ENCODE measurements around the gene FIBP.
"Not testable (repeated sequence)": the region's sequence is repeated elsewhere in the genome, so short reads cannot be mapped to it uniquely, and the experiment has no call there.

FIBP gene

GRCh38 chr11:65859095-65859811 is 29.0 kb downstream of the FIBP start:
- peak; percentile 100 for DNase-seq (ENCODE audit: low spot score)

- no peak for DNase-seq (ENCODE audit: low spot score)
These were observed 29.6 kb downstream of the FIBP start for GRCh38 chr11:65858681-65859087.

DNA sequence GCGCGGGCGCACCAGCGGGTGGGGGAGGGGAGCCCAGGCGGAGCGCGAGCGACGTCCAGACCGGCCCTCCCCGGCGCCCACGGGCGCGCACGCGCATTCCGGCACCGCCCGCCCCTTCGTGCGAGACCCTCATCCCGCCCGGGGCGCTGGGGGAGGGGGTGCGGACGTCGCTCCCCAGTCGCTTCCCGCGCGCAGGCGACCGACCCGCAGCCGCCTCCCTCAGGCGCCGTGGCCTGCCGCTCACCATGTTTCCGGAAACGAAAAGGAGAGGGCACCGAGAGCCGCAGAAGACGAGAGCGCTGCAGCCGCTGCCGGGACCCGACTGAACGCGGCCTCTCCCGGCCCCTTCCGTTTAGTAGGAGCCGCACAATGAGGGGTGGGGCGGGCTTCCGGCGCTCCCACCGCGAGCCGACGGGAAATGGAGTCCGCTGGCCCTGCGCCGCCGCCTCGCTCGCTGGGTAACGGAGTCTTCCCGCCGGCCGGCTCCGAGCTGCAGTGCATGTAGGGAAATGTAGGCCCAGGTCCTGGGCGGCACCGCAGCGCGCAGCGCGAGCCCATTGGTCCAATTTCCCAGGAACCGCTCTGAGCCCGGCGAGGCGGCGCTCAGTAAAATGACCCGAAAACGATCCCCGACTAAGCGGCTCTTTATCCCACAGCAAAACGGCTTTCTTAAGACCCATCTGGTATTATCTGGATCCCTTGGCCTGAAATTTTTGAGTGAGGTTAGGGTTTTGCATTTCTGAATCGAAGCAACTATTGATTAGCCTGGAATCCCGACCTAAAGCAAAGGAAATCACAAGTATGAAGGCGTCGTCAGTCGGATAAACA is 30.2 kb downstream of the FIBP start, which contains the start of gene CFL1:
CFL1 (minus strand) TSS at position 328 of the 828 bp plus-strand sequence; CDS start at position 247, 81 bp downstream.
- peak; percentile 92 for DNase-seq (ENCODE audit: low spot score)

- no peak for DNase-seq (ENCODE audit: low spot score)
These were observed 30.8 kb downstream of the FIBP start for GRCh38 chr11:65857500-65857852.

- no peak for DNase-seq (ENCODE audit: low spot score)
These were observed 31.4 kb downstream of the FIBP start for GRCh38 chr11:65856689-65857499.

- no peak for DNase-seq (ENCODE audit: low spot score)
These were observed 32.3 kb downstream of the FIBP start for GRCh38 chr11:65855927-65856363.

DNA sequence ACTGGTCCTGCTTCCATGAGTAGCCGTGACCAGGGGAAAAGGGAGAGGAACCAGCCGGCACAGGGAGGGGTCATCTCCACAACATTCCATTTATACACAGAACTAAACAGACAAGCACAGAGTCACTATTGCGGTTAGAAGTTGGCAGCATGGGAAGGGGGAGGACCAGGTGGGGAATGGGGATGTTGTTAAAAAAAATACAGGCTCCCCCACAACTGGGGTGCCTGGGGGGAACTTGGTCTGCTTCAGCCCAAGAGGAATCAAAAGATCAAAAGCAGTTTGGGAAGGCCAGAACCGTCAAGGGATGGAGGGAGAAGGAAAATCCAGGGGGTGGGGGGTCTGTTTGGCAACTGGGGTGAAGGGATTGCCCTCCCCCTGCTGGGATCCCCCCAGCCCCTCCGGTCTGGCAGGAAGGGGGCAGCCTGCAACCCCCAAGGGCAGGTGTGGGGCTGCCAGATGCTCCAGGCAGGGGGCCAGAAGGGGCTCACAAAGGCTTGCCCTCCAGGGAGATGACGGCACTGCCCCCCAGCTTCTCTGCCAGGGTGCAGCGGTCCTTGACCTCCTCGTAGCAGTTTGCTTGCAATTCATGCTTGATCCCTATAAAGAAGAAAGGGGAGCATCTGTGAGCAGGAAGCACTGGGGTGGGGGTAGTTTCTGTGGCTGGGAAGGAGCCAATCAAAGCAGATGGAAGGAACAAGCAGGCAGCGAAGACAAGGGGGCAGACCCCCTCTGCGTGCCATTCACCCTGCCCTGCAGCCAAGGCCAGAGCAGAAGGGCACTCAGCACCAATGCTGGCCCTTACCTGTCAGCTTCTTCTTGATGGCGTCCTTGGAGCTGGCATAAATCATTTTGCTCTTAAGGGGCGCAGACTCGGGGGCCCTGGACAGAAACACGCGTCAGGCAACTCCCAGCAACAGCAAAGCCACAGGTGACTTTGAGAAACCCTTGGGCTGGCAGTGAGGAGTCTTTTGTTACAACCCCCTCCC is 33.1 kb downstream of the FIBP start:
- no peak for DNase-seq (ENCODE audit: low spot score)

- no peak for DNase-seq (ENCODE audit: low spot score)
These were observed 34.1 kb downstream of the FIBP start for GRCh38 chr11:65854161-65854592.

DNA sequence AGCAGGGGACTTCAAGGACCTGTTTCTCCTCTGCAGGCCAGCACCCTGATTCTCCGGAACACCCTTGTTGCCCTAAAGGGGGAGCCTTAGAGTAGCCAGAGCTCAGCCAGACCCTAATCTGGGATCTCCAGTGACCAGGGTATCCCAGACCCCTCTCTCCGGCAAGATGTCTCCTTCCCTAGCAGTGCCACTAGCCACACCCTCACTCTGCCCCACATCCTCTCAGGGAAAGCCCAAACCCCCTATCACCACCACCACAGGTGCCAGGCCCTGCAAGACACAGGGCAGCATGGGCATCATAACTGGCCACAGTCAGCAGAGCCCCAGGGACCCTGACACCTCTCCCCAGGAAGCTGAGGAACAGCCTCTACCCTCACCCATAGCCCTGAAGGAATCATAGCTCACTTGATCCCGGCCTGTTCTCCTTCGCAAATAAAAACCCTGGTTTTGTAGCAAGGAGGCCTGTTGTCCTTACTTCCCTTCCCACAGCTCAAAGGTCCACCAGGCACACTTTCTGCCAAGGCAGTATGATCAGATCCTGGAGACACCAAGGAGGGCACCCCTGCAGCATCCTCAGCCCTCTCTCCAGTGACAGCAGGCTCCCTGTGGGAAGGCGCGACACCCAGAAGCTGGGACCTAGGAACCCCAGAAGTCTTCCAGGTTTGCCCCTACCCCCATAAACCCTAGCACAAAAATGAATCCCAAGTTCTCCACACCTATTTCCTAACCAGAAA is 34.9 kb downstream of the FIBP start:
- DNase-seq (ENCODE audit: low spot score): no peak

DNA sequence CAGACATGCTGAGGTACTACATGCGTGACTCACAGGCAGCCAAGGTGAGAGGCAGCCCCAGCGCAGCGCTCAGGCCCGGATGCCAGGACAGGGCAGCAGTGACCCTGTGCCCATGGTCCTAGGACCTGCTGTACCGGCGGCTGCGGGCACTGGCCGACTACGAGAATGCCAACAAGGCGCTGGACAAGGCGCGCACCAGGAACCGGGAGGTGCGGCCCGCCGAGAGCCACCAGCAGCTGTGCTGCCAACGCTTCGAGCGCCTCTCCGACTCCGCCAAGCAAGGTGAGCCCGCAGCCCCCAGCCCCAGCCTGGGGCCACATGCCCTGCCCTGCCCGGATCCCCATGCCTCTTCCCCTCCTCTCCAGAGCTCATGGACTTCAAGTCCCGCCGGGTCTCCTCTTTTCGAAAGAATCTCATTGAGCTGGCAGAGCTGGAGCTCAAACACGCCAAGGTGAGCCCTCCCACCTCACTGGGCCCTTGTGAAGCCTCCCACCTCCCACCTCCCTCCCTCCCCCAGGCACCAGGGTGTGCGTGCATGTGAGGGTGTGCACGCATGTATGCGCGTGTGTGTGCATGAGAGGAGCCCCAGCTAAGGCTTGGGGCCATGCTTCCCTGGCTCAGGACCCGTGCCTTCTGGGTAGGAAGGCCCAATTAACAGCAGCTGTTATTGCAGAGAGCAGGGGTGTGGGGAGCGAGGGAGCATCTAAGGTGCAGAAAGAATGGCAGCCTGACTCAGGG is 35.6 kb downstream of the FIBP start:
- no peak for DNase-seq (ENCODE audit: low spot score)

- DNase-seq (ENCODE audit: low spot score): no peak
These were observed 36.3 kb downstream of the FIBP start for GRCh38 chr11:65851811-65852507.

GRCh38 chr11:65851083-65851579 is 37.1 kb downstream of the FIBP start:
- no peak for DNase-seq (ENCODE audit: low spot score)

DNA sequence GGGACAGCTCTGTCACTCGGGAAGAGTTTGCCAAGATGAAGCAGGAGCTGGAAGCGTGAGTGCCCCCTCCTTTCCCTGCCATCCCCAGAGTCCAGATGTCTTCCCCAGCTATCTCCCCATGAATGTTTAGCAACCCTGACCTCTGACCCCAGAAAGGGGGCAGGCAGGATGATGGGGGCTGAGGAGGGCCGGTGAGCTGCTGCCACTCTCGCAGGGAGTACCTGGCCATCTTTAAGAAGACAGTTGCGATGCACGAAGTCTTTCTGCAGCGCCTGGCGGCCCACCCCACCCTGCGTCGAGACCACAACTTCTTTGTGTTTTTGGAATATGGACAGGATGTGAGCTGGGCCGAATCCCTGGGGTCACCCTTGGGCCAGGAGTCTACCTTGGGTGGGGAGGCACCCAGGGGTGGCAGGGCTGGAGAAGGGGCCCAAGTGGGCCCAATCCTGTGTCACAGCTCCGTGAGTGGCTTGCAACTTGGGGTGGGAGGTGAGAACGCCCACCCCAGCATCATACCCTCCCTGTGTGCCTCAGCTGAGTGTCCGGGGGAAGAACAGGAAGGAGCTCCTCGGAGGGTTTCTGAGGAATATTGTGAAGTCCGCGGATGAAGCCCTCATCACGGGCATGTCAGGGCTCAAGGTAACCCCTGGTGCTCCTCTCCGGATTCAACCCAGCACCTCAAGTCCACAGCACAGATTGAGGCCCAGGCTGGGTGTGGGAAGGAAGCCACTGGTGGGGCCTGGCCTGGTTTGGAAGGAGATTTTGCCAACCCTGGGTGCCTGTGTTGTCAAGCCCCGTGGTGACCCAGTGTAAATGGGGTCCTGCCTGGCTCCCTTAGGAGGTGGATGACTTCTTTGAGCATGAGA is 37.8 kb downstream of the FIBP start:
- no peak for DNase-seq (ENCODE audit: low spot score)

DNA sequence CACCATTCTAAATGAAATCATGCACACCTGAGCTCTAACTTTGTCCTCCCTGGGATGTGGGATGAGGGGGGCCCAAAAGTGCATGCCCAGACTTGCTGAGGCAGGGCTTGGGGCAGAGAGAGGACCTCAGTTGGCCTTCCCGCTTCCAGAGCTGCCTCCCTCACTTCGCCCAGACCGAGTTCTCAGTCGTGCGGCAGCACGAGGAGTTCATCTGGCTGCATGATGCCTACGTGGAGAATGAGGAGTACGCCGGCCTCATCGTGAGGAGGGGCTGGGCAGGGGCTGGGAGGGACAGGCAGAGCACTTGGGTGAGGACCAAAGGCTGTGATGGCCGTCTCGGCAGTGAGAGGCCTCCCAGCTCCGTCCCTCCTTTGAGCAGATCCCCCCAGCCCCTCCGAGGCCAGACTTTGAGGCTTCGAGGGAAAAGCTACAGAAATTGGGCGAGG is 38.5 kb downstream of the FIBP start:
- DNase-seq (ENCODE audit: low spot score): no peak

DNA sequence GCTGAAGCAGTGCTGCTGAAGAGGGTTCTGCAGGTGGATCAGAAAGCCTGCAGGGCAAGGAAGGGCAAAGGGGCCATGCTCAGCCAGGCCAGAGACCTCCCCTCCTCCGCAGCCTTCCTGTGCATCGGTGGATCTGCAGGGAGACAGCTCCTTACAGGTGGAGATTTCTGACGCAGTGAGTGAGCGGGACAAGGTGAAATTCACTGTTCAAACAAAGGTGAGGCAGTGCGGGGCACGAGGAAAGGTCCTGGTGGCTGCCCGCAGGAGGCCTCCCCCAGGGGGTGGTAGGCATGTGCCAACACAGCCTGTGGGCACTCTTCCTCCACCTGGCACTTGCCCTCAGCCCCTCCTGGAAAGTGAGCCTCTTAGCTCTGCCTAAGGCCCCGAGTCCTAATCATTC is 38.9 kb downstream of the FIBP start:
- no peak for DNase-seq (ENCODE audit: low spot score)

DNA sequence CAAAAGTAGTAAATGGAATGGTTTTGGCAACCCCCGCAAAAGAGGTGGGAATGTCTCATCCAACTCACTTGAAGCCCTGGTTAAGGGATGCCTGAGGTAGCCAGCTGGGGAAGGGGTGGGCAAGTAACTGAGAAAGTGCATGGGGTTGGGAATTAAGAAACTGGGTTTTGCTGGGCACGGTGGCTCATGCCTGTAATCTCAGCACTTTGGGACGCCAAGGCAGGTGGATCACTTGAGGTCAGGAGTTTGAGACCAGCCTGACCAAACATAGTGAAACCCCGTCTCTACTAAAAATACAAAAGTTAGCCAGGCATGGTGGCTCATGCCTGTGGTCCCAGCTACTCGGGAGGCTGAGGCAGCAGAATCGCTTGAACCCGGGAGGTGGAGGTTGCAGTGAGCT is 39.6 kb downstream of the FIBP start:
- not testable (repeated sequence) for DNase-seq (ENCODE audit: low spot score)

DNA sequence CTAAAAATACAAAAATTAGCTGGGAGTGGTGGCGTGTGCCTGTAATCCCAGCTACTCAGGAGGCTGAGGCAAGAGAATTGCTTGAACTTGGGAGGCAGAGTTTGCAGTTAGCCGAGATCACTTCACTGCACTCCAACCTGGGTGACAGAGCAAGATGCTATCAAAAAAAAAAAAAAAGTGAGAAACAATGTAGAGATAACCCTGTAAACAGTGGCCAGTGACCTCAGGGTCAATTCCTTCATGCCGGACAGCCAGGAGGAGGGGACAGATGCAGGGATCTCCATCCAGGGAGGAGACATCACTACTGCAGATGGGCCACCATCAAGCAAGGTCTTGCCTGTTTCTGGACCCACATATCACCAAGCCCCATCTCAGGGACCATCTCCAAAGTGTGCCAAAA is 40.5 kb downstream of the FIBP start:
- no peak for DNase-seq (ENCODE audit: low spot score)

Data from kidney capillary endothelial cell (primary cell).